ENCODE results near the gene PRKAG2.

Gene PRKAG2

DNA sequence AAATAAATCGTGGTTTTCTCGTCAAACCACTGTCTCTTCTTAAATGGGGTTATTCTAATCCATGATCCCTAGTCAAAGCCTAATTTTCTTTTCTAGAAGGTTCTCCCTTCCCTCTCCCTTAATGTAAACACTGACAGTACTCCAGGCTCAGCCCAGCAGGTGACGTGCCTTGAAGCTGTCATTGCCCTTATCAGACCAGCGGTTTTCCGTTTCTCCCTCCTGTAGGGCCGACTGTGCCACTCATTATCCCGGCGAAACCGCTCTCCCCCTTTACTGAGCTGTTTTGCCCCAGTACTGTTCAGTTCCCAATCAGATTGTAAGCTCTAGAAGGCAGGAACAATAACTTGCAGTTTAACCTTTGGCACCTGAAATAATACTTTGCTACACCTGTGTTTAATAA is 203.7 kb downstream of the PRKAG2 start:
- TF ChIP-seq JUND (IDR thresholded peaks at IDR 0.05; ENCODE audit: low read depth) = no peak
- DNase-seq (ENCODE audit: low read depth in 1 of 2, low spot score in 1 of 2) = no peak
- in situ Hi-C loops (cut with HindIII; ENCODE audit: low pct_unique_long_range_greater_than_20kb, low sequenced_read_pairs) = no loop called here

DNA sequence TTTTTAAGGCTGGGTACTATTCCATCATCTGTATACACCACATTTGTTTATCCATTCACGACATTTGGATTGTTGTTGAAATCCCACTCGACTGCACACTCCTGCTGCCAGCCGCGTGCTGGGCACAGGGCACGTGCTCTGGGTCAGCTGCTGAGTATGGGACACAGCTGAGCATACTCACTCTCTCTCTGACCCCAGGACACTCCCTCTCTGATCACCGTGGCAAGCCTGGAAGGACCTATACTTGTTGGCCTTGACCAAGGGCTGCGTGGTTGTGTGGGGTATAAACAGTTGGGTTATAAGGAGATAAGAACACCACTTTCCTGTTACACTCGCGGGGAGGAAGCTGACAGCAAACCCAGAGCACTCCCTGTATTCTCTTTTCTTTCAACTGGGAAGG is 204.2 kb downstream of the PRKAG2 start:
- in situ Hi-C loops (cut with HindIII; ENCODE audit: low pct_unique_long_range_greater_than_20kb, low sequenced_read_pairs) = no loop called here
- no peak for DNase-seq (ENCODE audit: low read depth in 1 of 2, low spot score in 1 of 2)
- no peak for TF ChIP-seq JUND (IDR thresholded peaks at IDR 0.05; ENCODE audit: low read depth)

DNA sequence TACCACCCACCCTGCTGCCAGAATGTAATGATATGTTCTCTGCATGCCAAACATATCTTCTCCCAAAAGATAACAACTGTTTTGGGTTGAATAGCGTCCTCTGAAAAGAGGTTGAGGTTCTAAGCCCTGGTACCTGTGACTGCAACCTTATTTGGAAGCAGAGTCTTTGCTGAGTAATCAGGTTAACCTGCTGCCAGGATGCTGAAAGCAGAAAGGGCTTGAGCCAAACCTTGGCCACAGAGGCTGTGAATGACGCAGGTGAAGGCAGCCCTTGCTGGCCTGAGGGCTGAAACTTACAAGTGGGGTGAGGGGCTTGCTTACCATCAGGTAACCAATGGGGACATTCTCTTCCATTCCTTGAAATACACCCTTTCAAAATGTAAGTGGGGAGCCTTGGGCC is 205.4 kb downstream of the PRKAG2 start:
- in situ Hi-C loops (cut with HindIII; ENCODE audit: low pct_unique_long_range_greater_than_20kb, low sequenced_read_pairs) = no loop called here
- DNase-seq (ENCODE audit: low read depth in 1 of 2, low spot score in 1 of 2) = no peak
- TF ChIP-seq JUND (IDR thresholded peaks at IDR 0.05; ENCODE audit: low read depth) = no peak

DNA sequence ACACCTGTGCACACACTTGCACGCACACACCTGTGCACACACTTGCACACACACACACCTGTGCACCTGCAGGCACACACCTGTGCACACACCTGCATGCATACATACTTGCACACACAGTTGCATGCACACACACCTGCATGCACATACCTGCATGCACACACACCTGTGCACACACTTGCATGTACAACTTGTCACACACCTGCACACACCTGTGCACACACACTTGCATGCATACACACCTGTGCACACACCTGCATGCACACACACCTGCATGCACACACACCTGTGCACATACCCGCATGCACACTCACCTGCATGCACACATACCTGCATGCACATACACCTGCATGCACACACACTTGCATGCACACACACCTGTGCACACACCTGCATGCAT is 207.2 kb downstream of the PRKAG2 start:
- in situ Hi-C loops (cut with HindIII; ENCODE audit: low pct_unique_long_range_greater_than_20kb, low sequenced_read_pairs) = no loop called here
- no peak for DNase-seq (ENCODE audit: low read depth in 1 of 2, low spot score in 1 of 2)
- TF ChIP-seq JUND (IDR thresholded peaks at IDR 0.05; ENCODE audit: low read depth) = no peak

DNA sequence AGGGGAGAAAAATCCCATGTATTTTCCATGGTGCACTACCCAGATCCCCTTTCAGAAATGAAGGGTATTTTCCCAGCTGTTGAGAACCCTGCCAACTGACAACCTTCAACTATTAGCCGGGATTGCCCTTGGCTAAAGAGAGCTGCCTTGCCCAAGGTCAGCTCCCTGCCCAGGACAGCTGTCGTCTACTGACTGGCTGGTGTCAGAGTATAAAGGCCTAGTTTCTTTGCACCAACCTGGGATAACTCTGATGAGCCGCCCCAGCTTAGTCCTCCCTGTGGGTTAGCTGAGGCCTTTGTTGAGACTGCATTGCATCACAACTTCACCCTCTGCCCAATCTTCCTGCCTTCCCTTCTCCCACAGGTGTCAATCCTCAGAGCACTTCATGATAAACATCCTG is 210.0 kb downstream of the PRKAG2 start:
- in situ Hi-C loops (cut with HindIII; ENCODE audit: low pct_unique_long_range_greater_than_20kb, low sequenced_read_pairs) = no loop called here
- no peak for DNase-seq (ENCODE audit: low read depth in 1 of 2, low spot score in 1 of 2)
- TF ChIP-seq JUND (IDR thresholded peaks at IDR 0.05; ENCODE audit: low read depth) = no peak

DNA sequence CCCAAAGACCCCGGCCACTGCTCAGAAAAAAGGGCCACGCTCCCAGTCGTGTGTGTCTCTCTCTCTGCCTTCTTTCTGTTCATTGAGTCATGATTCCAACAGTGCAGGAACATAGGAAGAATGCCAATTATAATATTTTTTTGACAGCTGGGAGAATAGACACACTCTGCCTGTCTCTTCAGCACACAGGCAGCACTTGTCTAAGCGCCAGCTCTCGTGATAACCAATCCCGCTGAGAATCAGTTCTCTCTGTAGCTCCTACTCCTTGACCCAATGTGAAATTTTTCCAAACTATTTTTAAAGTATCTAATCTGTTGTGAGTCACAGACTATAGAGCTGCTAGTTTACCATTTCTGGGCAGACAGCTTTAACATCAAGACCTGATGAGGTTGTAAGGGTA is 211.5 kb downstream of the PRKAG2 start:
- TF ChIP-seq JUND (IDR thresholded peaks at IDR 0.05; ENCODE audit: low read depth) = no peak
- in situ Hi-C loops (cut with HindIII; ENCODE audit: low pct_unique_long_range_greater_than_20kb, low sequenced_read_pairs) = no loop called here
- DNase-seq (ENCODE audit: low read depth in 1 of 2, low spot score in 1 of 2) = no peak

DNA sequence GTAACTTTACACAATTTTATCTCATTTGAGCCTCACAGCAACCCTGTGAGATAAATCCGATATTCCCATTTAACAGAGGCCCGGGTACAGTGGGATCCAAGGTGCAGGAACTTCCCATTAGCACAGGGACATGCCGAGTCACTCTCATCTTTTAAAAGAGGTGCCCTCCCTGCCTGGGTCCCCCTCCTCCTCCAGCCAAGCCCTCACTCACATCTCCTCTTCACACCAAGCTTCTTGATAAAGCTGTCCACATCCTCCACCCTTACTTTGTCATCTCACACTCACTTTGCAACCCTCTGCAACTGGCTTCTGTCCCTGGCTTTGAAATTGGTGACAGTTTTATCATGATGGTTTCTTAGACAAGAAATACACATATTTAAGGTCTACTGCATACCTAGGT is 212.6 kb downstream of the PRKAG2 start:
- TF ChIP-seq JUND (IDR thresholded peaks at IDR 0.05; ENCODE audit: low read depth) = no peak
- in situ Hi-C loops (cut with HindIII; ENCODE audit: low pct_unique_long_range_greater_than_20kb, low sequenced_read_pairs) = no loop called here
- no peak for DNase-seq (ENCODE audit: low read depth in 1 of 2, low spot score in 1 of 2)

DNA sequence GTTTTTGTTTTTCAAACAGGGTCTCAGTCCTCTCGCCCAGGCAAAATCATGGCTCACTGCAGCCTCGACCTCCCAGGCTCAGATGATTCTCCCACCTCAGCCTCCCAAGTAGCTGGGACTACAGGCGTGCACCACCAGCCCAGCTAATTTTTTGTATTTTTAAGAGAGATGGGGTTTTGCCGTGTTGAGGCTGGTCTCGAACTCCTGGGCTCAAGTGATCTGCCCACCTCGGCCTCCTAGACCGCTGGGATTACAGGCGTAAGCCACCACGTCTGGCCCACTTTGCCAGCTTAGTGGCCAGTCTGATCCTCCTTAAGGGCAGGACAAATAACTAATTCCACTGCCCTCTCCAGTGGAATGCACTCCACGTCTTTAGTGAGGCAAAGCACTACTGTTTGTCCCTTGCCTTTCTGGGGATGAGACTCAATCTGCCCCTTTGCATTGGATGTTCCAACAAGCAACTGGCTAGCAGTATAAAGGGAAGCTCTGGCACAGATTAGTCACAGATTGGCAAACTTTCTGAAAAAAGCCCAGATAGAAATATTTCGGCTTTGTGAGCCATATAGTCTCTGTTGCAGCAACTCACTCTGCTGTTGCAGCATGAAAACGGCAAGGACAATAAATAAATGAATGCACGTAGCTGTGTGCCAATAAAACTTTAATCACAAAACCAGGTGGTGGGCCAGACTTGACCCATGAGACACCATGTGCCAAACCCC is 213.4 kb downstream of the PRKAG2 start:
- in situ Hi-C loops (cut with HindIII; ENCODE audit: low pct_unique_long_range_greater_than_20kb, low sequenced_read_pairs) = no loop called here
- DNase-seq (ENCODE audit: low read depth in 1 of 2, low spot score in 1 of 2) = no peak
- no peak for TF ChIP-seq JUND (IDR thresholded peaks at IDR 0.05; ENCODE audit: low read depth)

DNA sequence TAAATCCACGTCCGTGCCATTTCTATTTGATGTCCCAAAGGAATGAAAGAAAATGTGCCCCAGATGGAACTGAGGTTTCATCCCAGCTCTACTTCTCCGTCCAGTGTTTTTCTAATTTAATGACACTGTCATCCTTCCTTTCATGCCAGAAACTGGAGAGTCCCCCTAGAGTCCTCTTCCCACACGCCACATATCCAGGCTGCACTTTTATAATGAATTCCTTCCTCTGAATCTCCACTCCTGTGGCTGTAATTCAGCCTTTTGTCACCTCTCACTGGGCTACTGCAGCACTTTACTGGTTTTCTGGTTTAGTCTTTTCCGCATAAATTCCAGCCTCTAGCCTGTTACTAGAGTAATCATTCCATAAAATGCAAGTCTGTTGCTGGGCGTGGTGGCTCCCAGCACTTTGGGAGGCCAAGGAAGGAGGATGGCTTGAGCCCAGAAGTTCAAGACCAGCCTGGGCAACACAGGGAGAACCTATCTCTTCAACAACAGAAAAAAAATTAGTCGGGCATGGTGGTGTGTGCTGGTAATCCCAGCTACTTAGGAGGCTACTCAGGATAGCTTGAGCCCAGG is 214.6 kb downstream of the PRKAG2 start:
- TF ChIP-seq JUND (IDR thresholded peaks at IDR 0.05; ENCODE audit: low read depth) = no peak
- in situ Hi-C loops (cut with HindIII; ENCODE audit: low pct_unique_long_range_greater_than_20kb, low sequenced_read_pairs) = no loop called here

DNA sequence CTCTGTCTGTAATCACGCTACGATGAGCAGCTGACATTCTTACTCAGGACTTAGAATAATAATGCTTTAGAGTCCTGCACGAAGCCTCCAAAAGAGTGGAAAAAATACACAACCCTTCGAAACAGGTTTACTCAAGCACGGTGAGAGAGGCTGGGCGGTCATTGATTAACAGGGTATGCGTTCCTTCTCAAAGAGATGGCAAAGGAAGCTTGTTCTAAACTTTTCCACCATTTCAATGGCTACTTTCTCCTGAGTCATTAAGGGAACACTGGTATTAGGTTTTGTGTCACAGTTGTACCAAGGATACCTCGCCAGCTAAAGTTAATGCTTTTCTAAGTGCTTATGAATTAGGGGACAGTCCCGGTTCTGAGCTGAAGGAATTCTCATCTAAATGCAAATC is 215.3 kb downstream of the PRKAG2 start:
- no peak for TF ChIP-seq JUND (IDR thresholded peaks at IDR 0.05; ENCODE audit: low read depth)
- no peak for DNase-seq (ENCODE audit: low read depth in 1 of 2, low spot score in 1 of 2)
- in situ Hi-C loops (cut with HindIII; ENCODE audit: low pct_unique_long_range_greater_than_20kb, low sequenced_read_pairs) = no loop called here

More for the DNA sequence above, 214.6 kb downstream of the PRKAG2 start:
- no peak for DNase-seq (ENCODE audit: low read depth in 1 of 2, low spot score in 1 of 2)

DNA sequence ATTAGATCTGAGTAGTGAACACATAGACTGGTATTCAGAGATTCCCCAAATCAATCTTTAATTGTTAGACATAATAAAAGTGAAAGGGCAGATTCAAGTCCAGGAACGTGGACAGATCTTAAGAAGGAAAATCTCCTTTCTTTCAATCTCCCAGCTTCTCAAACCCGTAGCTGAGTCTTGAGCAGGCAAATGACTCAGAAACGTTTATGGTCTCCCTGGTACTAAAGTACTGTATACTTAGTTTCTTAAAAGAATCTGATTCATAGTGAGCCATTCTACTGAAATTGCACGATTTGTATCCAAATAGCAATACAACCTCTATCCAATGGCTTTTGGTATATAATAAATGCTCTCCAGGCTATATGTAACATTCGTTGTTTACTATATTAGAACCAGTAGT is 216.8 kb downstream of the PRKAG2 start:
- DNase-seq (ENCODE audit: low read depth in 1 of 2, low spot score in 1 of 2) = no peak
- in situ Hi-C loops (cut with HindIII; ENCODE audit: low pct_unique_long_range_greater_than_20kb, low sequenced_read_pairs) = no loop called here

DNA sequence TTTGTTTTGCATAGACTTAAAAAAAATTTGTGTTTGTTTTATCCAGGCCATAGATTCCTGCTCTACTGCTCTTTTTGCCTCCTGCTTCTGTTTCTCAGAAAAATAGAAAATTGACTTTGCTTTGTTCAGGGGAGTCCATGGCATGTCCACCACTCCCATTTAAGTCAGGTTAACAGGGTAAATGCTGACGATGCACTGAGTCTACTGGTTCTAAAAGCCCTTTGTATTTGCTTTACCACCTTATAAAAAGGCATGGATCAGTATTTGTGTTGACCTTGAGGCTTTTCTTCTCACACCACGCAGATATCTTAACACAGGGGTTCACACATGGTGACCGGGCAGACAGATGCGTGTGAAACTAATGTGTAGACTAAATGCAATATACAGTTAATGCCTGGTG is 217.7 kb downstream of the PRKAG2 start:
- no peak for TF ChIP-seq JUND (IDR thresholded peaks at IDR 0.05; ENCODE audit: low read depth)
- in situ Hi-C loops (cut with HindIII; ENCODE audit: low pct_unique_long_range_greater_than_20kb, low sequenced_read_pairs) = no loop called here
- no peak for DNase-seq (ENCODE audit: low read depth in 1 of 2, low spot score in 1 of 2)

More for the DNA sequence above, 216.8 kb downstream of the PRKAG2 start:
- no peak for TF ChIP-seq JUND (IDR thresholded peaks at IDR 0.05; ENCODE audit: low read depth)

DNA sequence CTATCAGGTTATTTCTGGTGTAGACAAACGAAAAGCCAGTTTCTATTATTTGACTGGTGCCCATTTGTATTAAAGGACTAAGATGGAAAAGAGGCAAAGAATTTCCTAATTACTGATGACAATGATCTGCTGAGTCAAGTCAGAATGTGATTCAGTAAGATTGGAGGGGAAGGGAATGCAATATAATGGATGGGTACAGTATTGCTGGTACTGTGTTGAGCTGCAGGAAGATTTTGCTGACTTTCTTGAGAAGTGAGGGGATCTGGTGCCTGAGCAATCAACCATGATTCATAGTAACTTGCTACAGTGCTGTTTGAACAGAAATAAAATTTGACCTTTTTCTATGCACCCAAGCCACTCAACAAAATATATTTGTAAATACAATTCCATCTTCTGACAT is 218.1 kb downstream of the PRKAG2 start:
- in situ Hi-C loops (cut with HindIII; ENCODE audit: low pct_unique_long_range_greater_than_20kb, low sequenced_read_pairs) = no loop called here
- DNase-seq (ENCODE audit: low read depth in 1 of 2, low spot score in 1 of 2) = no peak
- no peak for TF ChIP-seq JUND (IDR thresholded peaks at IDR 0.05; ENCODE audit: low read depth)

DNA sequence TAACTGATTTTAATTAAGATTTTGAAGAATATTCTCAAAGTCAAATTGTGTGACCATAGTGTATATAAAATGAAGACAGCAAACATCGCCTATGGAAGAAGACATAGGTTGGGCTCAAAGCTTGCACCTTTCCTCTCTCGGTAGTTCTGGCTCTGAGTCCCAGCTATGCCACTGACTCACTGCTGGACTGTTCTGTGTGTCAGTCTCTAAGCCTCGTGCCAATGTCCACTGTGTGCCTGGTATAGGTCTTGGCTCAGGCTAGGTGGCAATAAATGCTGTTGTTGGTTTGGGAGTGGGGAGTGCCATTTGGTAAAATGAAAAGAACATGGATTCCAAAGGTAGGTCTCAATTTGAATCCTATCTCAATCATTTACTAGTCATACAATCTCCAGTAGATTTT is 219.7 kb downstream of the PRKAG2 start:
- no peak for TF ChIP-seq JUND (IDR thresholded peaks at IDR 0.05; ENCODE audit: low read depth)
- DNase-seq (ENCODE audit: low read depth in 1 of 2, low spot score in 1 of 2) = no peak
- in situ Hi-C loops (cut with HindIII; ENCODE audit: low pct_unique_long_range_greater_than_20kb, low sequenced_read_pairs) = no loop called here

Measured in T47D (cell line).